Type B pancreatic cell (in vitro differentiated cells): Measurements from ENCODE around the gene ERC2. TPM values are rescaled to one million over a fixed set of nuclear protein-coding genes. Genes with fewer than 3 reads are reported as not detected.

Experiments
- DNase-seq: peaks from one replicate; pipeline ENCODE4 v3.0.0; 2021; ENCODE audit warnings: mixed read lengths; ENCODE audit not compliant: unreplicated experiment; ENCODE audit errors: extremely low spot score
- H3K27ac Mint-ChIP-seq: 2 replicates; pipeline ENCODE4 v1.8.0; 2021; ENCODE audit warnings: mild to moderate bottlenecking, mixed read lengths
- H3K27me3 Mint-ChIP-seq: 2 replicates; pipeline ENCODE4 v1.8.0; 2021; ENCODE audit warnings: mixed read lengths
- H3K36me3 Mint-ChIP-seq: 2 replicates; pipeline ENCODE4 v1.8.0; 2021; ENCODE audit warnings: mixed read lengths
- H3K4me1 Mint-ChIP-seq: one replicate; pipeline ENCODE4 v1.8.0; 2021; ENCODE audit warnings: mixed read lengths; ENCODE audit not compliant: unreplicated experiment
- H3K4me3 Mint-ChIP-seq: 2 replicates; pipeline ENCODE4 v1.8.0; 2021; ENCODE audit warnings: mild to moderate bottlenecking, mixed read lengths
- H3K9me3 Mint-ChIP-seq: 2 replicates; pipeline ENCODE4 v1.8.0; 2021; ENCODE audit warnings: mixed read lengths
- CTCF ChIP-seq: fragments of 200-600 bp; sonication (generic); conservative IDR thresholded peaks from 2 replicates; pipeline ENCODE4 v1.5.0; 2021; ENCODE audit warnings: antibody characterized with exemption, mild to moderate bottlenecking
- total RNA-seq: library from RNA; stranded (reverse); gene quantifications from 2 replicates; pipeline ENCODE4 v1.2.1, GENCODE V29; 2021; ENCODE audit warnings: low replicate concordance

Gene ERC2
- total RNA-seq, 1 donor from 2014 or later: 6.1 TPM

GRCh38 chr3:56369914-56370313, 98.4 kb downstream of the ERC2 start:
- Mint-ChIP-seq H3K9me3 (no peaks in the 10 kb centered on the region), H3K27ac (no peak overlapping the region), H3K27me3 (no peaks in the 10 kb centered on the region), H3K4me3 (no peak overlapping the region), H3K36me3 (no peaks in the 10 kb centered on the region), H3K4me1 (peaks cover 5% of the 10 kb centered on the region)
- no peak for DNase-seq
- no peak for TF ChIP-seq CTCF

- Mint-ChIP-seq H3K36me3 (no peaks in the 10 kb centered on the region), H3K27ac (no peak overlapping the region), H3K27me3 (no peaks in the 10 kb centered on the region), H3K4me1 (peaks cover 5% of the 10 kb centered on the region), H3K4me3 (no peak overlapping the region), H3K9me3 (no peaks in the 10 kb centered on the region)
- no peak for DNase-seq
- TF ChIP-seq CTCF: no peak
Measured at GRCh38 chr3:56368846-56369245, 99.4 kb downstream of the ERC2 start.

GRCh38 chr3:56366641-56367162, 101.6 kb downstream of the ERC2 start:
- Mint-ChIP-seq H3K36me3 (no peaks in the 10 kb centered on the region), H3K4me1 (peaks cover 5% of the 10 kb centered on the region), H3K9me3 (no peaks in the 10 kb centered on the region), H3K27me3 (no peaks in the 10 kb centered on the region), H3K27ac (no peak overlapping the region), H3K4me3 (no peak overlapping the region)
- no peak for TF ChIP-seq CTCF
- DNase-seq: no peak

- H3K4me1 Mint-ChIP-seq: peaks cover 5% of the 10 kb centered on the region
- no peaks in the 10 kb centered on the region for H3K36me3 Mint-ChIP-seq
- no peak overlapping the region for H3K4me3 Mint-ChIP-seq
- H3K27ac Mint-ChIP-seq: no peak overlapping the region
- no peaks in the 10 kb centered on the region for H3K27me3 Mint-ChIP-seq
- DNase-seq: no peak
- no peaks in the 10 kb centered on the region for H3K9me3 Mint-ChIP-seq
- no peak for TF ChIP-seq CTCF
Measured at GRCh38 chr3:56365905-56366640, 102.2 kb downstream of the ERC2 start.

GRCh38 chr3:56364665-56365064, 103.6 kb downstream of the ERC2 start:
- TF ChIP-seq CTCF: no peak
- Mint-ChIP-seq H3K4me3 (no peak overlapping the region), H3K9me3 (no peaks in the 10 kb centered on the region), H3K36me3 (no peaks in the 10 kb centered on the region), H3K27me3 (no peaks in the 10 kb centered on the region), H3K4me1 (peaks cover 5% of the 10 kb centered on the region), H3K27ac (no peak overlapping the region)
- no peak for DNase-seq
